ENCODE data around the gene POLR2L.

POLR2L gene

GRCh38 chr11:842370-843002 lies at the start of gene POLR2L, which contains the start of gene TSPAN4:
TSS of gene POLR2L (minus strand) at chr11:842529. CDS start at chr11:842508, 21 bp downstream.
TSS of gene TSPAN4 (plus strand) at chr11:842852. CDS start at chr11:850305, 7,453 bp downstream.
- in situ Hi-C loops (cut with HindIII; ENCODE audit: low sequenced_read_pairs), result no loop called here

GRCh38 chr11:890794-891540 lies 48.6 kb upstream of the POLR2L start:
- in situ Hi-C loops (cut with HindIII; ENCODE audit: low sequenced_read_pairs), result no loop called here

- in situ Hi-C loops (cut with HindIII; ENCODE audit: low sequenced_read_pairs), result no loop called here
These were observed 47.6 kb upstream of the POLR2L start for GRCh38 chr11:889687-890475.

GRCh38 chr11:889257-889656 lies 46.9 kb upstream of the POLR2L start:
- in situ Hi-C loops (cut with HindIII; ENCODE audit: low sequenced_read_pairs), result no loop called here

- in situ Hi-C loops (cut with HindIII; ENCODE audit: low sequenced_read_pairs), result no loop called here
These were observed 46.2 kb upstream of the POLR2L start for GRCh38 chr11:888310-889212.

- in situ Hi-C loops (cut with HindIII; ENCODE audit: low sequenced_read_pairs), result no loop called here
These were observed 45.3 kb upstream of the POLR2L start for GRCh38 chr11:887589-887988.

- in situ Hi-C loops (cut with HindIII; ENCODE audit: low sequenced_read_pairs), result no loop called here
These were observed 44.2 kb upstream of the POLR2L start for GRCh38 chr11:886568-886967.

- in situ Hi-C loops (cut with HindIII; ENCODE audit: low sequenced_read_pairs), result no loop called here
These were observed 42.3 kb upstream of the POLR2L start for GRCh38 chr11:884578-885070.

GRCh38 chr11:883527-883926 lies 41.2 kb upstream of the POLR2L start:
- in situ Hi-C loops (cut with HindIII; ENCODE audit: low sequenced_read_pairs), result no loop called here

- in situ Hi-C loops (cut with HindIII; ENCODE audit: low sequenced_read_pairs), result no loop called here
These were observed 40.3 kb upstream of the POLR2L start for GRCh38 chr11:882596-882995.

- in situ Hi-C loops (cut with HindIII; ENCODE audit: low sequenced_read_pairs), result no loop called here
These were observed 38.1 kb upstream of the POLR2L start for GRCh38 chr11:880447-880846.

GRCh38 chr11:877565-877964 lies 35.2 kb upstream of the POLR2L start:
- in situ Hi-C loops (cut with HindIII; ENCODE audit: low sequenced_read_pairs), result no loop called here

GRCh38 chr11:876545-876944 lies 34.2 kb upstream of the POLR2L start:
- in situ Hi-C loops (cut with HindIII; ENCODE audit: low sequenced_read_pairs), result no loop called here

GRCh38 chr11:875769-876301 lies 33.5 kb upstream of the POLR2L start:
- in situ Hi-C loops (cut with HindIII; ENCODE audit: low sequenced_read_pairs), result no loop called here

GRCh38 chr11:875203-875602 lies 32.9 kb upstream of the POLR2L start:
- in situ Hi-C loops (cut with HindIII; ENCODE audit: low sequenced_read_pairs), result no loop called here

- in situ Hi-C loops (cut with HindIII; ENCODE audit: low sequenced_read_pairs), result no loop called here
These were observed 31.4 kb upstream of the POLR2L start for GRCh38 chr11:873706-874105.

- in situ Hi-C loops (cut with HindIII; ENCODE audit: low sequenced_read_pairs), result no loop called here
These were observed 30.5 kb upstream of the POLR2L start for GRCh38 chr11:872799-873198.

- in situ Hi-C loops (cut with HindIII; ENCODE audit: low sequenced_read_pairs), result no loop called here
These were observed 29.1 kb upstream of the POLR2L start for GRCh38 chr11:871472-871871.

- in situ Hi-C loops (cut with HindIII; ENCODE audit: low sequenced_read_pairs), result no loop called here
These were observed 28.1 kb upstream of the POLR2L start for GRCh38 chr11:870418-870817.

- in situ Hi-C loops (cut with HindIII; ENCODE audit: low sequenced_read_pairs), result no loop called here
These were observed 27.7 kb upstream of the POLR2L start for GRCh38 chr11:870127-870413.
